WI38 (cell line): Measurements from ENCODE around the gene IFITM1.

Experiments
- H3K4me3 ChIP-seq: 2 replicates; pipeline ENCODE4 v1.5.1; 2011; ENCODE audit warnings: low read depth, mild to moderate bottlenecking, control low read depth, low read length
- TF ChIP-seq, protein P1 (sequence below): IDR thresholded peaks from 2 replicates; pipeline ENCODE4 v1.5.1; 2012; ENCODE audit warnings: low read depth, mild to moderate bottlenecking, control low read depth, low read length

IFITM1 gene

DNA sequence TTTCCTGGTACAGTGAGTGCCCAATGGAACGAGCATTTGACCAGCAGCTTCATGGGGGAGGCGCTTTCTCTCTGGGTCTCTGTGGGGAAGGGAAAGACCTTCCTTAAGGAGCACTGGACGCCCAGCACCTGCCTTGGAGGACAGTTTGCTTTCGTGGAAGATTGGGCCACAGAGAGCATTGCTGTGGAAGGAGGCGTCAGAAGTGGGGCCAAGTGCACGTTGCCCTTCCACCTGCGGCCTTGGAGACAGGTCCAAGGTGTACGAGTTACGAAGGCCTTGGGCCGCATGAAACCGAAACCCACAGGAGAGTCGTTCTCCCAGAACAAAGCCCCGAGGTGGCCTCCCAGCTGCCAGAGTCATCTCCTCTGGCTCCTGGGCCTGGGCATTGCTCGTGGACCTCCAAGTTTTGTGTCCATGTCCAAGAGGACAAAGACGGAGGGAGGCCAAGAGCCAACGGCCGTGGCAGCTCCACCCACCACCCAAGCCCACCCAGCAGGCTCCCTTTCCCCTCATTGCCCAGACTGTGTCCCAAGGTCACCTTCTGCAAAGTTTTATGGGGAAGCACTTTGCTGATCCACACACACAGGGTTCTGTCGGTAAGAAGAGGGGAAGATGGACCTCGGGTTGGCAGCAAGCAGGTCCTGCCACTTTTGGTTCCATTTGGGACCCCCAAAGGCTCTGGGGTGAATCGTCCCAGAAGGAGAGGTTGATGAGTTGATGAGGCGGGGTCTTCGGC is 41.5 kb upstream of the IFITM1 start:
- TF ChIP-seq, protein P1, sequence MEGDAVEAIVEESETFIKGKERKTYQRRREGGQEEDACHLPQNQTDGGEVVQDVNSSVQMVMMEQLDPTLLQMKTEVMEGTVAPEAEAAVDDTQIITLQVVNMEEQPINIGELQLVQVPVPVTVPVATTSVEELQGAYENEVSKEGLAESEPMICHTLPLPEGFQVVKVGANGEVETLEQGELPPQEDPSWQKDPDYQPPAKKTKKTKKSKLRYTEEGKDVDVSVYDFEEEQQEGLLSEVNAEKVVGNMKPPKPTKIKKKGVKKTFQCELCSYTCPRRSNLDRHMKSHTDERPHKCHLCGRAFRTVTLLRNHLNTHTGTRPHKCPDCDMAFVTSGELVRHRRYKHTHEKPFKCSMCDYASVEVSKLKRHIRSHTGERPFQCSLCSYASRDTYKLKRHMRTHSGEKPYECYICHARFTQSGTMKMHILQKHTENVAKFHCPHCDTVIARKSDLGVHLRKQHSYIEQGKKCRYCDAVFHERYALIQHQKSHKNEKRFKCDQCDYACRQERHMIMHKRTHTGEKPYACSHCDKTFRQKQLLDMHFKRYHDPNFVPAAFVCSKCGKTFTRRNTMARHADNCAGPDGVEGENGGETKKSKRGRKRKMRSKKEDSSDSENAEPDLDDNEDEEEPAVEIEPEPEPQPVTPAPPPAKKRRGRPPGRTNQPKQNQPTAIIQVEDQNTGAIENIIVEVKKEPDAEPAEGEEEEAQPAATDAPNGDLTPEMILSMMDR = no peak
- no peak overlapping the region for H3K4me3 ChIP-seq

DNA sequence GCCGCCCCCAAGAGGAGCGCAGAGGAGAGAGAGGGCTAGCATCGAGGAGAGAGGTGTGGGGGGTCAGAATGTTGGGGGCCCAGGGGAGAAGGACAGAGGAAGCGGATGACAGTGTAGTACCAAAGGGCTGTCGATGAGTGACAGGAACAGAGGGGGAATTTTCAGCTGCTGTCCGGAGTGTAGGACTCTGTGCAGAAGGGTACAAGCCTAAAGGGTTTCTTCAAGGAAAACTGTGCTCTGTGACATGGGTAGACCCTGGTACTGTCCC is 41.0 kb upstream of the IFITM1 start:
- no peak overlapping the region for H3K4me3 ChIP-seq
- TF ChIP-seq, protein P1 = no peak

DNA sequence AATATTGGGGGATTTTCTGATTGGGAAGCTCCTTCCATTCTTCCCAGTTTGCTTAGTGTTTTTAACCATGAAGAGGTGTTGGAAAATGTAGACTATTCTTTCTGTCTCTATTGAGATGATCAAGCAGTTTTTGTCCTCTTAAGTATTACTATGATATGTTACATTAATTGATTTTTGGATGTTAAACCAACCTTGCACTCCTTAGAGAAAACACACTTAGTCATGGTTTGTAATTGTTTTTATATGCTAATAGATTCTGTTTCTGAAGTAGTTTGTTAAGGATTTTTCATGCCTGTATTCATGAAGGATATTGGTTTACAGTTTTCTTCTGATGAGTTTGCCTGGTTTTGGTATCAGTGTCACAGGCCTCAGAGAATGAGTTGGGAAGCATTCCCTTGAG is 37.6 kb upstream of the IFITM1 start:
- H3K4me3 ChIP-seq = no peak overlapping the region
- TF ChIP-seq, protein P1 = no peak

DNA sequence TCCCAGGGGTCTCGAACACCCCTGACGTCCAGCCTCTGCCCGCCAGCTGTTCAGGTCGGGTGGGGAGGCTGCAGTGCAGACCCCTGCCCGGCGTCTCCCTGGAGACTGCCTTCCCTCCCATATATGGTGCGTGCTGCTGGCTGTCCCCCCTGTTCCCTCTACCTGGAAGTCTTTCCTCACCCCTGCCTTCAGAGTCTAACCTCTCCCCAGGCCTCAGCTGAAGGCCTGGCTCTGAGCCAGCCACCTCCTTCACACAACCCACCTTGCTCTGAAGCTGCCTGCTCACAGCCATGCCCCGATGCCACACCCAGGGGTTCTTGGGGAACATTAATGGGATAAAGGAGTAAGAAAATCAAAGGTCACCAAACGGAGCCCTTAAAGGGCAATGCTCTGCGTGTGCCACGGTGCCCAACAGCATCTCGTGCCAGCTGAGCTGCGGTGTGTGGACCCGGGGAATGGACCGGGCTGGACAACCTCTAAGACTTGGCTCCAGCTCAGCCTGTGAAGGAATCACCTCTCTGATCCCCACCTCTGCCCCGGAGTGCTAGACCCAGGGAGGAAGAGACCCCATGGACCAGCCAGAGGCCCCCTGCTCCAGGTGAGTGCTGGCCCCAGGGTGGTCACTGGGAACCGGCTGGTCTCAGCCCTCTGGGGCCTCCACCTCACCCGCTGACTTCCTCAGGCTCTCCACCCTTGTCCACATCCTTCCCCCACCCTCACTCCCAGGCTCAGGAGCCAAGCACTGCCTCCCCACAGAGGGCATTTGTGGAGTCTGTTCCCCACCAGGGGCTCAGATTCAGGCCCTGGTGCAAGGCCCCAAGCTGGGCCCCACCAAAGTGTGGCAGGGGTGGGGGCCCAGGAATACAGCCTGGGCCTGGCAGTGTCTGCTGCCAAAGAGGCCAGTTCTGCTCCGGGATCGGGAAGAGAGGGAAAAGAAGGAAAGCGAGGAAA is 35.6 kb upstream of the IFITM1 start, which contains the start of gene NLRP6:
NLRP6 (plus strand) TSS at position 407 of the 951 bp plus-strand sequence; CDS start at position 570, 163 bp downstream.
- H3K4me3 ChIP-seq = no peak within 1 kb of the TSS
- TF ChIP-seq, protein P1 = no peak

DNA sequence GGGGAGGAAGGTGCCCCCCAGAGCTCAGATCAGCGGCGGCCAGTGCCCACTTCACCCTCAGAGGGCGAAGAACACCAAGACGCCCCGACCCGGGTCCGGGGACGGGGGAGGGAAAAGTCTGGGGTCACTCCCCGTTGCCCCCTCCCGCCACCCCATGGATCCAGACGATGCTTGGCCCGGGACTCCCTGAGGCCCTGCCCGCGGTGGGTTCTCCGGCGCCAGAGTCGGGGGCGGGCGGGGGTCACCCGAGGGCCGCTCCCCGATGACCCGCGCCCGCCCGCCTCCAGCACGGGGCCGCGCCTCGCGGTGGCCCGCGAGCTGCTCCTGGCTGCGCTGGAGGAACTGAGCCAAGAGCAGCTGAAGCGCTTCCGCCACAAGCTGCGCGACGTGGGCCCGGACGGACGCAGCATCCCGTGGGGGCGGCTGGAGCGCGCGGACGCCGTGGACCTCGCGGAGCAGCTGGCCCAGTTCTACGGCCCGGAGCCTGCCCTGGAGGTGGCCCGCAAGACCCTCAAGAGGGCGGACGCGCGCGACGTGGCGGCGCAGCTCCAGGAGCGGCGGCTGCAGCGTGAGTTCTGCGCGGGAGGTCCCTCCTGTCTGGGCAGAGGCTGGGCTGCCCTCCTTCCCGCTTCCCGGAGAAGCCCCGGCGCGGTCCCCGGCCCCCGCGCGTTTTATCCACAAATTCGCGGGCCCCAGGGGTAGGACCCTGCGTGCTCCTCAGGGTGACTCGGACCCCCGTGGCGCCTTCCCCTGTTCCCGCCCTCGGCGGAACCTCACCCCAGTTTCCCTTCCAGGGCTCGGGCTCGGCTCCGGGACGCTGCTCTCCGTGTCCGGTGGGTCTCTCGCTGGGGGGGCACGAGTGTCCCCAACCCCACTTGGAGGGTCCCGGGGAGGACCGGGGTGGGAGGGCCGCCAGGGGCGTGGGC is 34.5 kb upstream of the IFITM1 start:
- H3K4me3 ChIP-seq = no peak overlapping the region
- TF ChIP-seq, protein P1 = no peak

DNA sequence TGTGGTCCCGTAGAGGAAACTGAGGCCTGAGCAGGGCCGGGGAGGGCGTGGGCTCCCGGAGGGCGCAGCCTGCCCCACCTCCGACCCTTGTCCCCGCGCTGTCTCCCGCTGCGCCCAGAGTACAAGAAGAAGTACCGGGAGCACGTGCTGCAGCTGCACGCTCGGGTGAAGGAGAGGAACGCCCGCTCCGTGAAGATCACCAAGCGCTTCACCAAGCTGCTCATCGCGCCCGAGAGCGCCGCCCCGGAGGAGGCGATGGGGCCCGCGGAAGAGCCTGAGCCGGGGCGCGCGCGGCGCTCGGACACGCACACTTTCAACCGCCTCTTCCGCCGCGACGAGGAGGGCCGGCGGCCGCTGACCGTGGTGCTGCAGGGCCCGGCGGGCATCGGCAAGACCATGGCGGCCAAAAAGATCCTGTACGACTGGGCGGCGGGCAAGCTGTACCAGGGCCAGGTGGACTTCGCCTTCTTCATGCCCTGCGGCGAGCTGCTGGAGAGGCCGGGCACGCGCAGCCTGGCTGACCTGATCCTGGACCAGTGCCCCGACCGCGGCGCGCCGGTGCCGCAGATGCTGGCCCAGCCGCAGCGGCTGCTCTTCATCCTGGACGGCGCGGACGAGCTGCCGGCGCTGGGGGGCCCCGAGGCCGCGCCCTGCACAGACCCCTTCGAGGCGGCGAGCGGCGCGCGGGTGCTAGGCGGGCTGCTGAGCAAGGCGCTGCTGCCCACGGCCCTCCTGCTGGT is 33.7 kb upstream of the IFITM1 start:
- H3K4me3 ChIP-seq = no peak overlapping the region
- TF ChIP-seq, protein P1 = no peak
